Tibial artery (tissue), 4 donors: ENCODE results near the gene ZBTB7C.
A peak's percentile ranks its signal among the peaks of the same experiment; 100 is the strongest.

Experiments
- DNase-seq, 2 donors: peaks; one replicate each; pipeline ENCODE4 v3.0.0-alpha.2; 2019
- H3K27ac ChIP-seq, 2 donors: fragments of 200-600 bp; sonication (generic) in 1 of 2; 1 replicate in 1 of 2; 2 replicates in 1 of 2; pipeline ENCODE4 v1.5.1; 2018 to 2019; ENCODE audit warnings: mild to moderate bottlenecking in 1 of 2
- H3K27me3 ChIP-seq, 2 donors: fragments of 200-600 bp; sonication (generic) in 1 of 2; one replicate each; pipeline versions ENCODE4 v1.5.1 to v1.6.0; 2016 to 2019
- H3K36me3 ChIP-seq, 3 donors: fragments of 200-600 bp; sonication (generic) in 2 of 3; one replicate each; pipeline ENCODE4 v1.5.1; 2016 to 2019; ENCODE audit warnings: mild to moderate bottlenecking in 2 of 3
- H3K4me1 ChIP-seq, 4 donors: fragments of 200-600 bp; sonication (generic) in 2 of 4; 1 replicate in 3 of 4; 2 replicates in 1 of 4; pipeline ENCODE4 v1.5.1; 2016 to 2019
- H3K4me3 ChIP-seq, 2 donors: fragments of 200-600 bp; sonication (generic) in 1 of 2; 1 replicate in 1 of 2; 2 replicates in 1 of 2; pipeline ENCODE4 v1.5.1; 2018 to 2019; ENCODE audit warnings: mild to moderate bottlenecking in 2 of 2
- H3K9me3 ChIP-seq, 3 donors: fragments of 200-600 bp; sonication (generic) in 1 of 3; one replicate each; pipeline ENCODE4 v1.5.1; 2016 to 2019
- intact Hi-C: fragments of 100-400 bp; cut with DNase I; formaldehyde crosslinking; loops from one replicate; pipeline ENCODE4 v1.15.0; 2023; ENCODE audit warnings: low total_unique reads
- TF ChIP-seq, protein P1 (sequence below), 2 experiments: fragments of 200-600 bp in 1 of 2; fragments of 450-650 bp in 1 of 2; IDR thresholded peaks; one replicate each; pipeline ENCODE4 v1.5.1; 2017 to 2019; ENCODE audit warnings: antibody characterized with exemption in 2 of 2, mild to moderate bottlenecking in 1 of 2, moderate library complexity in 1 of 2

The ZBTB7C gene

GRCh38 chr18:48194591-48195181, 214.5 kb downstream of the ZBTB7C start:
- Histone ChIP-seq H3K4me1 (peaks cover 0 to 30% (median 22%) of the 10 kb centered on the region in 4 donors), H3K4me3 (no peak overlapping the region), H3K27ac (peak overlapping the region in 1 of 2 donors; percentile 39), H3K36me3 (no peaks in the 10 kb centered on the region), H3K9me3 (no peaks in the 10 kb centered on the region), H3K27me3 (no peaks in the 10 kb centered on the region)
- TF ChIP-seq, protein P1, sequence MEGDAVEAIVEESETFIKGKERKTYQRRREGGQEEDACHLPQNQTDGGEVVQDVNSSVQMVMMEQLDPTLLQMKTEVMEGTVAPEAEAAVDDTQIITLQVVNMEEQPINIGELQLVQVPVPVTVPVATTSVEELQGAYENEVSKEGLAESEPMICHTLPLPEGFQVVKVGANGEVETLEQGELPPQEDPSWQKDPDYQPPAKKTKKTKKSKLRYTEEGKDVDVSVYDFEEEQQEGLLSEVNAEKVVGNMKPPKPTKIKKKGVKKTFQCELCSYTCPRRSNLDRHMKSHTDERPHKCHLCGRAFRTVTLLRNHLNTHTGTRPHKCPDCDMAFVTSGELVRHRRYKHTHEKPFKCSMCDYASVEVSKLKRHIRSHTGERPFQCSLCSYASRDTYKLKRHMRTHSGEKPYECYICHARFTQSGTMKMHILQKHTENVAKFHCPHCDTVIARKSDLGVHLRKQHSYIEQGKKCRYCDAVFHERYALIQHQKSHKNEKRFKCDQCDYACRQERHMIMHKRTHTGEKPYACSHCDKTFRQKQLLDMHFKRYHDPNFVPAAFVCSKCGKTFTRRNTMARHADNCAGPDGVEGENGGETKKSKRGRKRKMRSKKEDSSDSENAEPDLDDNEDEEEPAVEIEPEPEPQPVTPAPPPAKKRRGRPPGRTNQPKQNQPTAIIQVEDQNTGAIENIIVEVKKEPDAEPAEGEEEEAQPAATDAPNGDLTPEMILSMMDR (IDR thresholded peaks at IDR 0.05), result no peak
- intact Hi-C loops, result no loop called here
- no peak for DNase-seq

DNA sequence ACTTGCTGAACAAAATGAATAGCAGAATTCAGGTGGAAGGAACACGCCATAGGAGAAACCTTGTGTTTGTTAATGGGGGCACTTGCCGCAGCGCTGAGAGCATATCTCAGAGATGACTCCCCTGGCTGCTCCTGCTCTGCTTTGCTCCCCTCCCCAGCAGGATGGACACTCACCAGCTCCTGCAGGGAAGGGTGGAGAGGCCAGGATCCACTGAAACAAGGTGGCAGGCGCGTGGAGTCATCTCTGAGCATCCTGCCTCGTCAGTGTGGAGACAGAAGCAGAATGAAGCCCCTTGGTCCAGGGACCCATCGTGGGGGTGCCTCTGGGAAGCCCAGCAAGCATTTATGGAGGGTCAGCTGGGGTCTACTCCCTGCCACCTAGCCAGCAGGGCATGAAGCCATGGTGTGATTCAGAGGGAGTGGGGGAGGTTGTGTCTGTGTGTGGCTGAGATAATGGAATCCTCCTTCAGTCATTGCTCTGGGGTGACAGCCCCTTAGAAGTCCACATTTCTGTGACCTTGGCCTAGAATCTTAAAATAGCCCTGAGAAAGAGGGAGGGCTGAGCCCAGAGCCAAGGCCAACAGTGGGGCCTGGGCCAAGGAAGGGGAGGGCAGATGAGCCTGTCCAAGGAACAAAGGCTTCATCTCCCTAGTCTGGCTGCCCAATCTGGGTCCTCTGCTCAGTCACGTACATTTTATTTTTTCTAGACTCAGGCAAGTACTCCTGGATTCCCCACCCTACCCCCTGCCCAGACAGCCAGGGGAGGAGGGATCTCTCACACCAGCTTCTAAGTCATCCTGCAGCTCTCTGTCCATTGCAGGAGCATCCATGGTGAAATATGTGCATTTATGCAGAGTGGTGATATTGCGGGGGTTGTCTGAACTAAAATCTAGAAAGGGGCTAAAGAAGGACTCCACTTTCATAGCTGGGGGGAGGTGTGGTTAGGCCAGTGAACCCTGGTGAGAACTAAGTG, 215.4 kb downstream of the ZBTB7C start:
- Histone ChIP-seq H3K4me3 (no peak overlapping the region), H3K9me3 (no peaks in the 10 kb centered on the region), H3K27me3 (no peaks in the 10 kb centered on the region), H3K4me1 (peaks cover 0 to 30% (median 22%) of the 10 kb centered on the region in 4 donors), H3K27ac (peak overlapping the region in 1 of 2 donors; percentile 39), H3K36me3 (no peaks in the 10 kb centered on the region)
- DNase-seq, result no peak
- TF ChIP-seq, protein P1 (IDR thresholded peaks at IDR 0.05), result no peak
- intact Hi-C loops, result no loop called here

DNA sequence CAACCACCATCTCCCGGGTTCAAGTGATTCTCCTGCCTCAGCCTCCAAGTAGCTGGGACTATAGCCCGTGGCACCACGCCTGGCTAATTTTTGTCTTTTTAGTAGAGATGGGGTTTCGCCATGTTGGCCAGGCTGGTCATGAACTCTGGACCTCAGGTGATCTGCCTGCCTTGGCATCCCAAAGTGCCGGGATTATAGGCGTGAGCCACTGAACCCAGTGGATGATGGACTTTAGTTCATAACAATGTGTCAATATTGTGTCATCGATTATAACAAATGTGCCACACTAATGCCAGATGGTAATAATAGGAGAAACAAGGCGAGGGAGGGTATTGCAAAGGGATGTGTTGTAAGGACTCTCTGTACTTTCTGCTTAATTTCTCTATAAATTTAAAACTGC, 216.6 kb downstream of the ZBTB7C start:
- intact Hi-C loops, result no loop called here
- no peak for DNase-seq
- no peaks in the 10 kb centered on the region for H3K27me3 ChIP-seq
- TF ChIP-seq, protein P1 (IDR thresholded peaks at IDR 0.05), result no peak
- no peak overlapping the region for H3K27ac ChIP-seq
- no peaks in the 10 kb centered on the region for H3K9me3 ChIP-seq
- H3K4me1 ChIP-seq, result peaks cover 0 to 30% (median 22%) of the 10 kb centered on the region in 4 donors
- H3K36me3 ChIP-seq, result no peaks in the 10 kb centered on the region
- H3K4me3 ChIP-seq, result no peak overlapping the region

DNA sequence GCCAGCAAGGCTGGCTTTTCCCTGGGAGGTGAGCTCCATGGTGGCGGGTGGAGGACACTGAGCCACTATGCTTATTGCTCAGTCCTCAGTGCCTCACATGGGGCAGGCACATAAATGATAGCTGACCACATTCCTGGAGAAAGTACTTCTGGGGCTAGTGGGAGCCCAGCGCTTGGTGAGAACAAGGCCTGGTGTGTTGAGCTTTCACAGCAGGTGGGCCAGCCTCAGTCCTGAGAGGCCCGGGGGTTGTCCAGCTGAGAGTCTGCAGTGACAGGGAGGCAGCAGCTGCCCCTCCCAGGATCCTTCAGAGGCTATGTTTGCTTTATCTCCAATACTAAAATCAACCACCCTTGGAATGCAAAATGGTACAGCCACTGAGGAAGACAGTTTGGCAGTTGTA, 217.7 kb downstream of the ZBTB7C start:
- Histone ChIP-seq H3K4me1 (peaks cover 0 to 31% (median 23%) of the 10 kb centered on the region in 4 donors), H3K27me3 (no peaks in the 10 kb centered on the region), H3K36me3 (no peaks in the 10 kb centered on the region), H3K4me3 (no peak overlapping the region), H3K27ac (no peak overlapping the region), H3K9me3 (no peaks in the 10 kb centered on the region)
- intact Hi-C loops, result no loop called here
- TF ChIP-seq, protein P1 (IDR thresholded peaks at IDR 0.05), result no peak
- no peak for DNase-seq

GRCh38 chr18:48190994-48191393, 218.2 kb downstream of the ZBTB7C start:
- no peaks in the 10 kb centered on the region for H3K27me3 ChIP-seq
- intact Hi-C loops, result no loop called here
- DNase-seq, result no peak
- TF ChIP-seq, protein P1 (IDR thresholded peaks at IDR 0.05), result no peak
- H3K9me3 ChIP-seq, result no peaks in the 10 kb centered on the region
- H3K36me3 ChIP-seq, result no peaks in the 10 kb centered on the region
- peaks cover 0 to 33% (median 22%) of the 10 kb centered on the region in 4 donors for H3K4me1 ChIP-seq
- H3K4me3 ChIP-seq, result no peak overlapping the region
- H3K27ac ChIP-seq, result no peak overlapping the region
